ENCODE measurements around the gene TAF15.

TAF15 gene

GRCh38 chr17:35875072-35875799 lies 66.0 kb downstream of the TAF15 start:
- DNase-seq: no peak

GRCh38 chr17:35875800-35876139 lies 66.5 kb downstream of the TAF15 start:
- DNase-seq: no peak

GRCh38 chr17:35876534-35876933 lies 67.2 kb downstream of the TAF15 start:
- no peak for DNase-seq

GRCh38 chr17:35877345-35878029 lies 68.2 kb downstream of the TAF15 start:
- DNase-seq: no peak

GRCh38 chr17:35878361-35878760 lies 69.1 kb downstream of the TAF15 start:
- no peak for DNase-seq

- DNase-seq: no peak
Observed at GRCh38 chr17:35879773-35880654, 70.7 kb downstream of the TAF15 start, which contains the start of gene CCL5. CCL5 (minus strand) TSS chr17:35880360.

- no peak for DNase-seq
Observed at GRCh38 chr17:35889241-35889640, 80.0 kb downstream of the TAF15 start.

GRCh38 chr17:35889818-35890773 lies 80.8 kb downstream of the TAF15 start:
- no peak for DNase-seq

- DNase-seq: no peak
Observed at GRCh38 chr17:35890774-35891155, 81.5 kb downstream of the TAF15 start.

GRCh38 chr17:35891269-35891668 lies 82.0 kb downstream of the TAF15 start:
- no peak for DNase-seq

- peak in 1 of 2 experiments; percentile 47 for DNase-seq
Observed at GRCh38 chr17:35892091-35893035, 83.1 kb downstream of the TAF15 start.

- DNase-seq: no peak
Observed at GRCh38 chr17:35893751-35894150, 84.5 kb downstream of the TAF15 start.

GRCh38 chr17:35894206-35894605 lies 84.9 kb downstream of the TAF15 start:
- DNase-seq: no peak

- no peak for DNase-seq
Observed at GRCh38 chr17:35895636-35896587, 86.6 kb downstream of the TAF15 start.
